Measurements from ENCODE around the gene GSTM4.

DNA sequence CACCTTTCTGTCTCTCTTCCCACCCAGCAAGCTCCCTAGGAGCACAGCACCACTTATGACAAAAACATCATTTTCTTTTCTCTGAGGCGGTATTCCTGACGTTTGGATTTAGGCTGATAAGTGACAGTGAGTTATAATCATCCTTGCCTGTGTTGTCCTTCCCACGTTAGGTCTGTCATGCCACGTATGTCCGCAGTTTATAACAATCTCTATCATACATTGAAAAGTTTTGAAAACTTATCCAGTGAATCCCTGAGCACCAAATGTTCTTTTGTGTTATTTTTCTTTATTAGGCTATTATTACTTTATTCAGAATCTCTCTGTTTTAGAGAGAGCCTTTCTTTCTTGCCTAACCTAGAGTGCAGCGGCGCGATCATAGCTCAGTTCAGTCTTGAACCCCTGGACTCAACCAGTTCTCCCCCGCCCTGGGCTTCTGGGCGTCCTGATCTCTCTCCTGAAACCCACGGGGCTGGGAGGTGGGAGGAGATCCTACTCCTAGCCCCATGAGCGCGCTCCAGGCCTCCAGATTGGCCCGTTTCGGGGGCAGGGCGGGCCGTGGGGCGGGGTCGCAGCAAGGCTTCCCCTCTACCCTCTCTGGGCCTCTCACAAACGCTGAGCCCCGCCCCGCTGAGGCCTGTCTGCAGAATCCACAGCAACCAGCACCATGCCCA lies 11.7 kb downstream of the GSTM4 start, which contains the start of gene GSTM2:
- TF ChIP-seq EZH2 (IDR thresholded peaks at IDR 0.05; ENCODE audit: low read length, missing control alignments) = no peak
- TF ChIP-seq CTCF (conservative IDR thresholded peaks at IDR 0.05 in 1 of 2, IDR thresholded peaks at IDR 0.05 in 1 of 2; ENCODE audit: low read depth in 1 of 2, low read length in 2 of 2) = no peak
